Skeletal muscle tissue (tissue), 4 donors: Measurements from ENCODE around the gene HK2. TPM values are rescaled to one million over a fixed set of nuclear protein-coding genes. Genes with fewer than 3 reads are reported as not detected.

Experiments
- H3K27ac ChIP-seq: one replicate; pipeline ENCODE4 v1.7.0; 2013; ENCODE audit warnings: mild to moderate bottlenecking, low read depth, low read length, inconsistent platforms
- H3K27me3 ChIP-seq, 3 donors: one replicate each; pipeline ENCODE4 v1.7.0; 2013; ENCODE audit warnings: low read length in 3 of 3; ENCODE audit not compliant: control insufficient read depth in 3 of 3, insufficient read depth in 3 of 3
- H3K36me3 ChIP-seq, 3 donors: one replicate each; pipeline ENCODE4 v1.7.0; 2013; ENCODE audit warnings: low read length in 3 of 3; ENCODE audit not compliant: control insufficient read depth in 3 of 3, insufficient read depth in 3 of 3
- H3K4me1 ChIP-seq, 3 donors: one replicate each; pipeline ENCODE4 v1.7.0; 2013; ENCODE audit warnings: low read length in 3 of 3, mild to moderate bottlenecking in 3 of 3; ENCODE audit not compliant: control insufficient read depth in 3 of 3, insufficient read depth in 3 of 3
- H3K4me3 ChIP-seq, 3 donors: one replicate each; pipeline ENCODE4 v1.7.0; 2013; ENCODE audit warnings: low read length in 3 of 3
- H3K9ac ChIP-seq, 3 donors: one replicate each; pipeline ENCODE4 v1.7.0; 2013; ENCODE audit warnings: low read length in 3 of 3, mild to moderate bottlenecking in 3 of 3, moderate library complexity in 2 of 3, low read depth in 1 of 3
- H3K9me3 ChIP-seq, 3 donors: one replicate each; pipeline ENCODE4 v1.7.0; 2013; ENCODE audit warnings: low read length in 3 of 3; ENCODE audit not compliant: control insufficient read depth in 3 of 3
- total RNA-seq: library from RNA; depleted of rRNA; stranded (reverse); fragments of >200 nt; gene quantifications from one replicate; pipeline ENCODE4 v1.2.3, GENCODE V29; 2014
- donor health status: Osteomylitis.

Gene HK2
- total RNA-seq, 1 donor from 2014 or later = 5.7 TPM

GRCh38 chr2:74834792-74835755 lies 1.1 kb downstream of the HK2 start:
- H3K9ac ChIP-seq = peak overlapping the region; percentile 44 to 83 (median 80)
- peaks cover 17 to 27% (median 17%) of the 10 kb centered on the region in 3 donors for H3K4me1 ChIP-seq
- H3K27ac ChIP-seq = peak overlapping the region; percentile 73
- peak overlapping the region; percentile 64 to 88 (median 83) for H3K4me3 ChIP-seq
- no peaks in the 10 kb centered on the region for H3K27me3 ChIP-seq
- H3K36me3 ChIP-seq = no peaks in the 10 kb centered on the region
- H3K9me3 ChIP-seq = no peaks in the 10 kb centered on the region

GRCh38 chr2:74835831-74836674 lies 2.1 kb downstream of the HK2 start:
- Histone ChIP-seq H3K9ac (peak overlapping the region; percentile 44 to 80 (median 60)), H3K4me1 (peaks cover 17 to 29% (median 19%) of the 10 kb centered on the region in 3 donors), H3K27ac (peak overlapping the region; percentile 73), H3K9me3 (no peaks in the 10 kb centered on the region), H3K36me3 (no peaks in the 10 kb centered on the region), H3K27me3 (no peaks in the 10 kb centered on the region), H3K4me3 (peak overlapping the region; percentile 64 to 88 (median 83))

- Histone ChIP-seq H3K9ac (no peak overlapping the region), H3K9me3 (no peaks in the 10 kb centered on the region), H3K27ac (no peak overlapping the region), H3K4me1 (peaks cover 25 to 36% (median 25%) of the 10 kb centered on the region in 3 donors), H3K4me3 (peak overlapping the region in 1 of 3 donors; percentile 31), H3K27me3 (no peaks in the 10 kb centered on the region), H3K36me3 (no peaks in the 10 kb centered on the region)
Measured at GRCh38 chr2:74836675-74837401, 2.9 kb downstream of the HK2 start.

DNA sequence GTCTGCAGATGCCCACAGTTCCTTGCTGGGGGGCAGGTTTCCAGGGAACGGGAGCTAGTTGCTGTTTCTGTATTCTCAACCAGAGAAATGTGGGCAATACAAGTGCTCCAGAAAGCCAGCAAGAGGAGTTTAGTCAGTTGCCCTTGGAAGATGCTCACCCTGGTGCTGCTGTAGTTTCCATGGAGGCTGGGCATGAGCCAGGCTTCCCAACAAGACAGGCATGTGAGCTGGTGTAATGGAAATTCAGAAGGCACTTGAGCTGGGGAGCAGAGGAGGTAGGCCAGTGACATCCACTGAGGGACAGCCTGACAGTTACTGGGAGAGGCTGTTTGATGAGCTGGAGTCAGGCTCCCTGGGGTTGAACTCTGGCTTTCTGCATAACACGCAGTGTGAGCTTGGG lies 7.7 kb downstream of the HK2 start:
- no peak overlapping the region for H3K9ac ChIP-seq
- H3K27me3 ChIP-seq = no peaks in the 10 kb centered on the region
- peaks cover 42 to 66% (median 63%) of the 10 kb centered on the region in 3 donors for H3K4me1 ChIP-seq
- peak overlapping the region; percentile 33 for H3K27ac ChIP-seq
- no peaks in the 10 kb centered on the region for H3K9me3 ChIP-seq
- H3K4me3 ChIP-seq = no peak overlapping the region
- no peaks in the 10 kb centered on the region for H3K36me3 ChIP-seq

- Histone ChIP-seq H3K4me1 (peaks cover 50 to 72% (median 70%) of the 10 kb centered on the region in 3 donors), H3K4me3 (peak overlapping the region in 1 of 3 donors; percentile 3), H3K9ac (no peak overlapping the region), H3K36me3 (no peaks in the 10 kb centered on the region), H3K27ac (peak overlapping the region; percentile 86), H3K9me3 (no peaks in the 10 kb centered on the region), H3K27me3 (no peaks in the 10 kb centered on the region)
Measured at GRCh38 chr2:74843433-74843832, 9.5 kb downstream of the HK2 start.

GRCh38 chr2:74843899-74844298 lies 10.0 kb downstream of the HK2 start:
- peak overlapping the region in 1 of 3 donors; percentile 3 for H3K4me3 ChIP-seq
- no peak overlapping the region for H3K9ac ChIP-seq
- no peaks in the 10 kb centered on the region for H3K27me3 ChIP-seq
- peak overlapping the region; percentile 86 for H3K27ac ChIP-seq
- H3K9me3 ChIP-seq = no peaks in the 10 kb centered on the region
- no peaks in the 10 kb centered on the region for H3K36me3 ChIP-seq
- H3K4me1 ChIP-seq = peaks cover 55 to 76% (median 75%) of the 10 kb centered on the region in 3 donors

DNA sequence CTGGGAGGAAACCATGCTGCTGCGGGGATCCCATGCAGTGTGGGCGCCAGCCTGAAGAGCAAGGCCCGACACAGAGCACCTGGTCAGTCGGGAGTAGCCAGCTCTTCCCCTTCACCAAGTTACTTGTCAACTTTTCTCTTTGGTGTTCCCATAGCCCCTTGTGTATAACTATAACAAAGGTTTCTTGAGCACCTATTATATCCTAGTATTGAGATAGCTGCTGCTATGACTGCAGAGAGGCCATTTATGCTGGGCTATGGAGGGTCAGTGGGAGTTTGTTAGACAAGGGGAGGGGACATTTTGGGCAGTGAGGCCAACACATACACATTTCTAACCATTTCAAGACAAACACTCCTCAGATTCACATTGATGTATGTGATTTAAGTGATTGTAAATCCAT lies 10.8 kb downstream of the HK2 start:
- Histone ChIP-seq H3K27me3 (no peaks in the 10 kb centered on the region), H3K36me3 (no peaks in the 10 kb centered on the region), H3K9me3 (no peaks in the 10 kb centered on the region), H3K9ac (peak overlapping the region in 1 of 3 donors; percentile 1), H3K27ac (peak overlapping the region; percentile 86), H3K4me1 (peaks cover 64 to 85% (median 83%) of the 10 kb centered on the region in 3 donors), H3K4me3 (no peak overlapping the region)

DNA sequence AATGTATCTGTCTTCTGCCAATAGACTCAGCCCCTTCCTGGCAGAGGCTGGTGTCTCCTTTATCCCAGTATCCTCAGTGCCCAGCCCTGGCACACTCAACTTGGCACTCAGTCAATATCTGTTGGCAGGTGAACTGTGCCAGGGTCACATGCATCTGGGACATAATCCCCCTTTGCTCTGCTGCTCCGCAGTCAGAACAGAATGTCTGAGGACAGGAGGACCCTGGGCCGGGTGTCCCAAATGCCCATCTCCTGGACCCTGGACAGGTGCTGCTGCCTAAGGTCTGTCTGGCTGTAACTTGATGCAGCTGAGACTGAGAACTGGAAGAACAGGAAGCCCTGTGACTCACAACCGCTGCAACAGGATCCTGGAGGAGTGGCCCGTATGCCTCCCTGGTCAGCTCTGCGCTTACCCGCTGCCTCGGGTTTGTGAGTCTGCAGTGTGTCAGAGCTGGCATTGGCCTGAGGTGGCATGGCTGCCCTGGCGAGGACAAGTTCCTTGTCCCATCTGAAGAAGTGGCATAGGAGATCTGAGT lies 11.4 kb downstream of the HK2 start:
- Histone ChIP-seq H3K27me3 (no peaks in the 10 kb centered on the region), H3K9ac (peak overlapping the region; percentile 35 to 70 (median 57)), H3K4me3 (peak overlapping the region; percentile 11 to 49 (median 35)), H3K4me1 (peaks cover 69 to 89% (median 84%) of the 10 kb centered on the region in 3 donors), H3K27ac (peak overlapping the region; percentile 86), H3K9me3 (no peaks in the 10 kb centered on the region), H3K36me3 (no peaks in the 10 kb centered on the region)

GRCh38 chr2:74845991-74846390 lies 12.1 kb downstream of the HK2 start:
- no peaks in the 10 kb centered on the region for H3K36me3 ChIP-seq
- H3K27ac ChIP-seq = peak overlapping the region; percentile 86
- peak overlapping the region; percentile 11 to 49 (median 35) for H3K4me3 ChIP-seq
- H3K9ac ChIP-seq = peak overlapping the region; percentile 35 to 70 (median 57)
- H3K9me3 ChIP-seq = no peaks in the 10 kb centered on the region
- H3K27me3 ChIP-seq = no peaks in the 10 kb centered on the region
- H3K4me1 ChIP-seq = peaks cover 73 to 92% (median 86%) of the 10 kb centered on the region in 3 donors
